Measurements from ENCODE around the gene SIPA1L3. TPM values are rescaled to one million over a fixed set of nuclear protein-coding genes. Genes with fewer than 3 reads are reported as not detected.

Gene SIPA1L3
- total RNA-seq, 6 experiments from 2014 or later = 9.1 to 20.4 (median 14.9) TPM

- H3K36me3 ChIP-seq = no peaks in the 10 kb centered on the region
- no peaks in the 10 kb centered on the region for H3K9me3 ChIP-seq
- DNase-seq (no peak), ATAC-seq (no peak)
- TF ChIP-seq CTCF (IDR thresholded peaks at IDR 0.05) (no peak), POLR2A (IDR thresholded peaks at IDR 0.05) (no peak)
- peaks cover 0 to 10% (median 0%) of the 10 kb centered on the region in 4 donors for H3K4me1 ChIP-seq
- no peak overlapping the region for H3K27ac ChIP-seq
- intact Hi-C loops (cut with DNase I) = no loop called here
- H3K27me3 ChIP-seq = no peaks in the 10 kb centered on the region
- 79% methylated on average over 2 of the region's 7 CpGs for WGBS (ENCODE audit: insufficient coverage, low coverage, low lambda C conversion rate, missing lambda C conversion rate)
- no peak overlapping the region for H3K4me3 ChIP-seq
Observed at GRCh38 chr19:38248421-38248820, 341.4 kb downstream of the SIPA1L3 start.

- no peaks in the 10 kb centered on the region for H3K36me3 ChIP-seq
- DNase-seq (no peak), ATAC-seq (peak in 1 of 4 donors; percentile 2)
- no peak for TF ChIP-seq CTCF (IDR thresholded peaks at IDR 0.05)
- no peak for TF ChIP-seq POLR2A (IDR thresholded peaks at IDR 0.05)
- H3K4me1 ChIP-seq = peaks cover 0 to 10% (median 0%) of the 10 kb centered on the region in 4 donors
- H3K27me3 ChIP-seq = no peaks in the 10 kb centered on the region
- intact Hi-C loops (cut with DNase I) = loop anchor here in 1 of 2 donors (5.0 kb wide), 1 partner anchor 77 kb away; no protein-coding TSS in a partner anchor
- H3K9me3 ChIP-seq = no peaks in the 10 kb centered on the region
- no peak overlapping the region for H3K27ac ChIP-seq
- no peak overlapping the region for H3K4me3 ChIP-seq
Observed at GRCh38 chr19:38250428-38250820, 343.4 kb downstream of the SIPA1L3 start.

- DNase-seq (peak; percentile 41 to 68 (median 64)), ATAC-seq (peak; percentile 70 to 86 (median 79))
- H3K27ac ChIP-seq = peak overlapping the region in 2 of 3 donors; percentile 29 to 60
- H3K36me3 ChIP-seq = no peaks in the 10 kb centered on the region
- H3K4me1 ChIP-seq = peaks cover 0 to 10% (median 0%) of the 10 kb centered on the region in 4 donors
- intact Hi-C loops (cut with DNase I) = loop anchor here in 1 of 2 donors (5.0 kb wide), 1 partner anchor 76 kb away; no protein-coding TSS in a partner anchor
- H3K9me3 ChIP-seq = no peaks in the 10 kb centered on the region
- 9% methylated on average over 17 of the region's 18 CpGs for WGBS (ENCODE audit: insufficient coverage, low coverage, low lambda C conversion rate, missing lambda C conversion rate)
- no peak for TF ChIP-seq CTCF (IDR thresholded peaks at IDR 0.05)
- no peak for TF ChIP-seq POLR2A (IDR thresholded peaks at IDR 0.05)
- no peaks in the 10 kb centered on the region for H3K27me3 ChIP-seq
- no peak overlapping the region for H3K4me3 ChIP-seq
Observed at GRCh38 chr19:38250821-38251563, 344.0 kb downstream of the SIPA1L3 start.

GRCh38 chr19:38251564-38252051 lies 344.6 kb downstream of the SIPA1L3 start:
- peak overlapping the region in 2 of 3 donors; percentile 53 to 60 for H3K27ac ChIP-seq
- WGBS (ENCODE audit: insufficient coverage, low coverage, low lambda C conversion rate, missing lambda C conversion rate) = 39% methylated on average over 9 of the region's 10 CpGs
- intact Hi-C loops (cut with DNase I) = loop anchor here in 1 of 2 donors (5.0 kb wide), 1 partner anchor 76 kb away; no protein-coding TSS in a partner anchor

More at GRCh38 chr19:38251564-38252051, 344.6 kb downstream of the SIPA1L3 start:
- no peaks in the 10 kb centered on the region for H3K27me3 ChIP-seq
- no peak for TF ChIP-seq CTCF (IDR thresholded peaks at IDR 0.05)
- peak; percentile 17 for TF ChIP-seq POLR2A (IDR thresholded peaks at IDR 0.05)
- peak in 3 of 4 donors; percentile 22 to 52 (median 51) for ATAC-seq
- peak in 1 of 3 donors; percentile 53 for DNase-seq
- no peaks in the 10 kb centered on the region for H3K36me3 ChIP-seq
- no peaks in the 10 kb centered on the region for H3K9me3 ChIP-seq
- peaks cover 0 to 10% (median 0%) of the 10 kb centered on the region in 4 donors for H3K4me1 ChIP-seq
- no peak overlapping the region for H3K4me3 ChIP-seq
